IPS-15b (cell line): Measurements from ENCODE around the gene SIRPA.
"Not testable (repeated sequence)": the region's sequence is repeated elsewhere in the genome, so short reads cannot be mapped to it uniquely, and the experiment has no call there.

Experiments
- H3K27me3 ChIP-seq: one replicate; pipeline ENCODE4 v1.6.1; 2013; ENCODE audit warnings: low read length; ENCODE audit not compliant: control insufficient read depth, insufficient read depth
- H3K36me3 ChIP-seq: one replicate; pipeline ENCODE4 v1.6.1; 2013; ENCODE audit warnings: low read length; ENCODE audit not compliant: control insufficient read depth, insufficient read depth
- H3K4me1 ChIP-seq: one replicate; pipeline ENCODE4 v1.6.1; 2013; ENCODE audit warnings: mild to moderate bottlenecking, low read length; ENCODE audit not compliant: control insufficient read depth, insufficient read depth
- H3K4me3 ChIP-seq: one replicate; pipeline ENCODE4 v1.5.1; 2013; ENCODE audit warnings: low read depth, low read length
- H3K9ac ChIP-seq: one replicate; pipeline ENCODE4 v1.6.1; 2013; ENCODE audit warnings: low read depth, mild to moderate bottlenecking, low read length
- H3K9me3 ChIP-seq: one replicate; pipeline ENCODE4 v1.6.1; 2013; ENCODE audit warnings: mild to moderate bottlenecking, low read length; ENCODE audit not compliant: control insufficient read depth, insufficient read depth

SIRPA gene

GRCh38 chr20:1912646-1913045 lies 17.4 kb downstream of the SIRPA start:
- no peak overlapping the region for H3K9ac ChIP-seq
- no peaks in the 10 kb centered on the region for H3K4me1 ChIP-seq
- no peaks in the 10 kb centered on the region for H3K27me3 ChIP-seq
- no peaks in the 10 kb centered on the region for H3K9me3 ChIP-seq
- H3K4me3 ChIP-seq: no peak overlapping the region
- no peaks in the 10 kb centered on the region for H3K36me3 ChIP-seq

GRCh38 chr20:1915233-1915632 lies 20.0 kb downstream of the SIRPA start:
- H3K36me3 ChIP-seq, H3K4me1 ChIP-seq, H3K4me3 ChIP-seq, H3K9me3 ChIP-seq, H3K27me3 ChIP-seq, H3K9ac ChIP-seq: not testable (repeated sequence)

GRCh38 chr20:1915725-1916124 lies 20.5 kb downstream of the SIRPA start:
- Histone ChIP-seq H3K36me3 (no peaks in the 10 kb centered on the region), H3K4me1 (no peaks in the 10 kb centered on the region), H3K9me3 (no peaks in the 10 kb centered on the region), H3K27me3 (no peaks in the 10 kb centered on the region), H3K4me3 (no peak overlapping the region), H3K9ac (no peak overlapping the region)

GRCh38 chr20:1917786-1918185 lies 22.6 kb downstream of the SIRPA start:
- no peak overlapping the region for H3K4me3 ChIP-seq
- no peaks in the 10 kb centered on the region for H3K9me3 ChIP-seq
- no peaks in the 10 kb centered on the region for H3K4me1 ChIP-seq
- H3K27me3 ChIP-seq: no peaks in the 10 kb centered on the region
- H3K9ac ChIP-seq: no peak overlapping the region
- no peaks in the 10 kb centered on the region for H3K36me3 ChIP-seq

- no peaks in the 10 kb centered on the region for H3K9me3 ChIP-seq
- no peak overlapping the region for H3K9ac ChIP-seq
- no peak overlapping the region for H3K4me3 ChIP-seq
- H3K27me3 ChIP-seq: no peaks in the 10 kb centered on the region
- peaks cover 2% of the 10 kb centered on the region for H3K36me3 ChIP-seq
- no peaks in the 10 kb centered on the region for H3K4me1 ChIP-seq
Observed at GRCh38 chr20:1918491-1919165, 23.4 kb downstream of the SIRPA start.

- no peak overlapping the region for H3K4me3 ChIP-seq
- H3K4me1 ChIP-seq: no peaks in the 10 kb centered on the region
- H3K9me3 ChIP-seq: no peaks in the 10 kb centered on the region
- no peaks in the 10 kb centered on the region for H3K27me3 ChIP-seq
- peaks cover 6% of the 10 kb centered on the region for H3K36me3 ChIP-seq
- H3K9ac ChIP-seq: no peak overlapping the region
Observed at GRCh38 chr20:1920252-1920651, 25.0 kb downstream of the SIRPA start.

GRCh38 chr20:1920826-1921225 lies 25.6 kb downstream of the SIRPA start:
- H3K9ac ChIP-seq: no peak overlapping the region
- H3K9me3 ChIP-seq: no peaks in the 10 kb centered on the region
- no peak overlapping the region for H3K4me3 ChIP-seq
- peaks cover 6% of the 10 kb centered on the region for H3K36me3 ChIP-seq
- no peaks in the 10 kb centered on the region for H3K27me3 ChIP-seq
- no peaks in the 10 kb centered on the region for H3K4me1 ChIP-seq

- not testable (repeated sequence) for H3K27me3 ChIP-seq, H3K36me3 ChIP-seq, H3K9ac ChIP-seq, H3K4me1 ChIP-seq, H3K9me3 ChIP-seq, H3K4me3 ChIP-seq
Observed at GRCh38 chr20:1921985-1922384, 26.8 kb downstream of the SIRPA start.

GRCh38 chr20:1922786-1923185 lies 27.6 kb downstream of the SIRPA start:
- H3K4me1 ChIP-seq: no peaks in the 10 kb centered on the region
- H3K36me3 ChIP-seq: peaks cover 6% of the 10 kb centered on the region
- H3K9me3 ChIP-seq: no peaks in the 10 kb centered on the region
- H3K9ac ChIP-seq: no peak overlapping the region
- H3K27me3 ChIP-seq: no peaks in the 10 kb centered on the region
- H3K4me3 ChIP-seq: no peak overlapping the region

- Histone ChIP-seq H3K9ac (no peak overlapping the region), H3K4me1 (no peaks in the 10 kb centered on the region), H3K4me3 (no peak overlapping the region), H3K9me3 (no peaks in the 10 kb centered on the region), H3K27me3 (no peaks in the 10 kb centered on the region), H3K36me3 (peaks cover 6% of the 10 kb centered on the region)
Observed at GRCh38 chr20:1924910-1925861, 30.0 kb downstream of the SIRPA start.

- Histone ChIP-seq H3K27me3 (no peaks in the 10 kb centered on the region), H3K9me3 (no peaks in the 10 kb centered on the region), H3K9ac (no peak overlapping the region), H3K4me1 (no peaks in the 10 kb centered on the region), H3K36me3 (peaks cover 6% of the 10 kb centered on the region), H3K4me3 (no peak overlapping the region)
Observed at GRCh38 chr20:1926237-1926636, 31.0 kb downstream of the SIRPA start.

GRCh38 chr20:1927217-1927616 lies 32.0 kb downstream of the SIRPA start:
- peaks cover 6% of the 10 kb centered on the region for H3K36me3 ChIP-seq
- H3K4me1 ChIP-seq: no peaks in the 10 kb centered on the region
- no peak overlapping the region for H3K4me3 ChIP-seq
- H3K9me3 ChIP-seq: no peaks in the 10 kb centered on the region
- no peaks in the 10 kb centered on the region for H3K27me3 ChIP-seq
- no peak overlapping the region for H3K9ac ChIP-seq
